DND-41 (cell line): ENCODE measurements around the gene CXCL10.

Source experiments
- EZH2 ChIP-seq: IDR thresholded peaks from 3 replicates; pipeline ENCODE4 v1.6.1; 2012; ENCODE audit warnings: borderline replicate concordance, low read depth, mild to moderate bottlenecking, moderate library complexity, low read length, inconsistent platforms; ENCODE audit not compliant: severe bottlenecking
- TF ChIP-seq, protein P1 (sequence below): IDR thresholded peaks from 2 replicates; pipeline ENCODE4 v1.5.1; 2012; ENCODE audit warnings: borderline replicate concordance, low read length, moderate library complexity, mild to moderate bottlenecking; ENCODE audit not compliant: poor library complexity, severe bottlenecking; ENCODE audit errors: extremely low read depth

GRCh38 chr4:76003035-76003434 lies 20.3 kb downstream of the CXCL10 start:
- TF ChIP-seq, protein P1, sequence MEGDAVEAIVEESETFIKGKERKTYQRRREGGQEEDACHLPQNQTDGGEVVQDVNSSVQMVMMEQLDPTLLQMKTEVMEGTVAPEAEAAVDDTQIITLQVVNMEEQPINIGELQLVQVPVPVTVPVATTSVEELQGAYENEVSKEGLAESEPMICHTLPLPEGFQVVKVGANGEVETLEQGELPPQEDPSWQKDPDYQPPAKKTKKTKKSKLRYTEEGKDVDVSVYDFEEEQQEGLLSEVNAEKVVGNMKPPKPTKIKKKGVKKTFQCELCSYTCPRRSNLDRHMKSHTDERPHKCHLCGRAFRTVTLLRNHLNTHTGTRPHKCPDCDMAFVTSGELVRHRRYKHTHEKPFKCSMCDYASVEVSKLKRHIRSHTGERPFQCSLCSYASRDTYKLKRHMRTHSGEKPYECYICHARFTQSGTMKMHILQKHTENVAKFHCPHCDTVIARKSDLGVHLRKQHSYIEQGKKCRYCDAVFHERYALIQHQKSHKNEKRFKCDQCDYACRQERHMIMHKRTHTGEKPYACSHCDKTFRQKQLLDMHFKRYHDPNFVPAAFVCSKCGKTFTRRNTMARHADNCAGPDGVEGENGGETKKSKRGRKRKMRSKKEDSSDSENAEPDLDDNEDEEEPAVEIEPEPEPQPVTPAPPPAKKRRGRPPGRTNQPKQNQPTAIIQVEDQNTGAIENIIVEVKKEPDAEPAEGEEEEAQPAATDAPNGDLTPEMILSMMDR: no peak
- no peak for TF ChIP-seq EZH2
